MM.1S (cell line): ENCODE measurements around the gene GSTM1.
"Not testable (repeated sequence)": the region's sequence is repeated elsewhere in the genome, so short reads cannot be mapped to it uniquely, and the experiment has no call there.

Experiments
- DNase-seq: peaks from one replicate; pipeline ENCODE4 v3.0.0-alpha.2; 2015
- H2AFZ ChIP-seq: fragments of 300-600 bp; sonication (generic); 2 replicates; pipeline ENCODE4 v1.6.0; 2016; ENCODE audit warnings: antibody characterized with exemption, low read length
- H3F3A ChIP-seq: fragments of 300-600 bp; sonication (generic); 2 replicates; pipeline ENCODE4 v1.6.1; 2016; ENCODE audit warnings: mild to moderate bottlenecking, antibody characterized with exemption, low read length, moderate library complexity, mixed read lengths; ENCODE audit not compliant: insufficient read depth
- H3K27ac ChIP-seq: fragments of 300-600 bp; sonication (generic); 2 replicates; pipeline ENCODE4 v1.5.1; 2016; ENCODE audit warnings: mild to moderate bottlenecking, low read length
- H3K27me3 ChIP-seq: fragments of 300-600 bp; sonication (generic); replicated peaks from 2 replicates; pipeline ENCODE4 v1.6.0; 2016; ENCODE audit warnings: low read length; ENCODE audit not compliant: insufficient read depth
- H3K36me3 ChIP-seq: fragments of 300-600 bp; sonication (generic); replicated peaks from 2 replicates; pipeline ENCODE4 v1.6.1; 2016; ENCODE audit warnings: mild to moderate bottlenecking, low read length, mixed read lengths; ENCODE audit not compliant: insufficient read depth
- H3K4me1 ChIP-seq: fragments of 300-600 bp; sonication (generic); 2 replicates; pipeline ENCODE4 v1.6.1; 2016; ENCODE audit warnings: low read length, mixed read lengths
- H3K4me2 ChIP-seq: fragments of 300-600 bp; sonication (generic); 2 replicates; pipeline ENCODE4 v1.6.0; 2016; ENCODE audit warnings: low read depth, low read length
- H3K4me3 ChIP-seq: fragments of 300-600 bp; sonication (generic); 2 replicates; pipeline ENCODE4 v1.5.1; 2016; ENCODE audit warnings: low read length, mixed read lengths
- H3K79me2 ChIP-seq: fragments of 300-600 bp; sonication (generic); 2 replicates; pipeline ENCODE4 v1.6.1; 2016; ENCODE audit warnings: mixed run types, low read length, mixed read lengths
- H3K9ac ChIP-seq: fragments of 300-600 bp; sonication (generic); 2 replicates; pipeline ENCODE4 v1.6.1; 2016; ENCODE audit warnings: low read length, mixed read lengths
- H3K9me2 ChIP-seq: fragments of 300-600 bp; sonication (generic); replicated peaks from 2 replicates; pipeline ENCODE4 v1.6.1; 2016; ENCODE audit warnings: mild to moderate bottlenecking, low read length, mixed read lengths; ENCODE audit not compliant: insufficient read depth
- H3K9me3 ChIP-seq: fragments of 300-600 bp; sonication (generic); replicated peaks from 2 replicates; pipeline ENCODE4 v1.6.1; 2016; ENCODE audit warnings: mild to moderate bottlenecking, low read length, mixed read lengths; ENCODE audit not compliant: insufficient read depth
- H4K20me1 ChIP-seq: fragments of 300-600 bp; sonication (generic); 2 replicates; pipeline ENCODE4 v1.6.1; 2016; ENCODE audit warnings: mild to moderate bottlenecking, low read length, moderate library complexity, mixed read lengths; ENCODE audit not compliant: insufficient read depth
- CTCF ChIP-seq: fragments of 300-600 bp; sonication (generic); IDR thresholded peaks from 2 replicates; pipeline ENCODE4 v1.5.1; 2016; ENCODE audit warnings: antibody characterized with exemption, low read length, mixed read lengths
- EZH2 ChIP-seq: fragments of 300-600 bp; sonication (generic); optimal IDR thresholded peaks from 2 replicates; pipeline ENCODE3; 2017; ENCODE audit warnings: low read depth, mild to moderate bottlenecking, antibody characterized with exemption, low read length, mixed read lengths
- EZH2phosphoT487 ChIP-seq: fragments of 300-600 bp; sonication (generic); IDR thresholded peaks from 2 replicates; pipeline ENCODE4 v1.6.1; 2018; ENCODE audit warnings: antibody characterized with exemption, low read length

GSTM1 gene

GRCh38 chr1:109658533-109659042 lies 29.0 kb upstream of the GSTM1 start:
- Histone ChIP-seq H3K4me1 (no peaks in the 10 kb centered on the region), H3K4me2 (no peak overlapping the region), H3K36me3 (no peaks in the 10 kb centered on the region), H3F3A (no peaks in the 10 kb centered on the region), H3K27me3 (no peaks in the 10 kb centered on the region), H2AFZ (no peak overlapping the region), H3K9me2 (no peaks in the 10 kb centered on the region), H3K79me2 (no peaks in the 10 kb centered on the region), H4K20me1 (no peaks in the 10 kb centered on the region), H3K9me3 (no peaks in the 10 kb centered on the region), H3K4me3 (no peak overlapping the region), H3K9ac (no peak overlapping the region), H3K27ac (no peak overlapping the region)
- no peak for TF ChIP-seq EZH2
- no peak for DNase-seq

- Histone ChIP-seq H3K79me2 (no peaks in the 10 kb centered on the region), H2AFZ (no peak overlapping the region), H3K4me3 (no peak overlapping the region), H3K27ac (no peak overlapping the region), H3K9me2 (no peaks in the 10 kb centered on the region), H3F3A (no peaks in the 10 kb centered on the region), H3K9ac (no peak overlapping the region), H3K9me3 (no peaks in the 10 kb centered on the region), H3K4me2 (no peak overlapping the region), H3K4me1 (no peaks in the 10 kb centered on the region), H4K20me1 (no peaks in the 10 kb centered on the region), H3K27me3 (no peaks in the 10 kb centered on the region), H3K36me3 (no peaks in the 10 kb centered on the region)
- no peak for TF ChIP-seq EZH2
- TF ChIP-seq CTCF = no peak
- no peak for TF ChIP-seq EZH2phosphoT487
- DNase-seq = no peak
Measured at GRCh38 chr1:109659145-109659544, 28.5 kb upstream of the GSTM1 start.

GRCh38 chr1:109659997-109660690 lies 27.5 kb upstream of the GSTM1 start:
- Histone ChIP-seq H3K79me2 (no peaks in the 10 kb centered on the region), H3K4me3 (no peak overlapping the region), H3K9me2 (no peaks in the 10 kb centered on the region), H3K4me1 (no peaks in the 10 kb centered on the region), H3F3A (no peaks in the 10 kb centered on the region), H4K20me1 (no peaks in the 10 kb centered on the region), H3K27me3 (no peaks in the 10 kb centered on the region), H3K9me3 (no peaks in the 10 kb centered on the region), H3K36me3 (no peaks in the 10 kb centered on the region), H2AFZ (no peak overlapping the region), H3K4me2 (no peak overlapping the region), H3K27ac (no peak overlapping the region), H3K9ac (no peak overlapping the region)
- TF ChIP-seq EZH2 (no peak), CTCF (no peak), EZH2phosphoT487 (no peak)
- no peak for DNase-seq

- H3K27ac ChIP-seq, H3K4me1 ChIP-seq, H3K4me2 ChIP-seq, H4K20me1 ChIP-seq, H3K36me3 ChIP-seq, H3K79me2 ChIP-seq, H3K9me3 ChIP-seq, H2AFZ ChIP-seq, H3K9me2 ChIP-seq, H3K4me3 ChIP-seq, DNase-seq, H3K27me3 ChIP-seq, H3F3A ChIP-seq, H3K9ac ChIP-seq: not testable (repeated sequence)
Measured at GRCh38 chr1:109660691-109661026, 27.0 kb upstream of the GSTM1 start.
